ENCODE data around the gene NUP35. TPM values are rescaled to one million over a fixed set of nuclear protein-coding genes. Genes with fewer than 3 reads are reported as not detected.

The NUP35 gene
- polyA plus RNA-seq, 2 of the 4 experiments (the other 2 are of a cell fraction) = 39.6 to 45.9 TPM

- TF ChIP-seq BCL3 (IDR thresholded peaks at IDR 0.05) (no peak), TP53 (CRISPR knock-in tag; IDR thresholded peaks at IDR 0.05) (no peak), NFE2L2 (conservative IDR thresholded peaks at IDR 0.05; ENCODE audit: low read length) (no peak)
- H3K4me3 ChIP-seq = no peak overlapping the region
- no peak for FAIRE-seq
- H3K4me1 ChIP-seq = no peaks in the 10 kb centered on the region; the same call in 2 of the 3 replicates
- ChIA-PET POLR2A (no interaction called here), CTCF (no interaction called here)
- DNase-seq (ENCODE audit: low read depth in 1 of 2, low spot score in 1 of 2) = no peak
- ATAC-seq = no peak
- H3K9me3 ChIP-seq = peaks cover 2% of the 10 kb centered on the region; the same call in 1 of the 3 replicates
- H3K27ac ChIP-seq = no peak overlapping the region
- WGBS (ENCODE audit: missing lambda C conversion rate) = 95% methylated on average over 1 of the region's 1 CpG
- no peak overlapping the region for H3K4me2 ChIP-seq
Observed at GRCh38 chr2:183209395-183210028, 85.3 kb downstream of the NUP35 start.

Other genes starting within 250 kb of the NUP35 start
- gene NCKAP1, start 86.0 kb upstream of the NUP35 start, polyA plus RNA-seq (2011; rRNA removed) = 194 and 201 TPM in 2 replicates
- 89.4 to 106 TPM (median 98.8 TPM) in 3 replicates for gene NCKAP1, start 86.0 kb upstream of the NUP35 start, polyA plus RNA-seq (2017; fragmentation: RNase III; extraction: RNeasy Plus Mini Kit Qiagen cat#74134 plus additional on column Dnase treatment)
- 4.4 TPM in 2 replicates for gene DUSP19, start 45.7 kb upstream of the NUP35 start, polyA plus RNA-seq (2011; rRNA removed)
- gene DUSP19, start 45.7 kb upstream of the NUP35 start, polyA plus RNA-seq (2017; fragmentation: RNase III; extraction: RNeasy Plus Mini Kit Qiagen cat#74134 plus additional on column Dnase treatment) = 1.1 to 1.5 TPM (median 1.2 TPM) in 3 replicates

All from A549 (cell line).